ENCODE data around the gene VGF.

- TF ChIP-seq FOXM1 (IDR thresholded peaks at IDR 0.05; ENCODE audit: borderline replicate concordance) (no peak), BHLHE40 (IDR thresholded peaks at IDR 0.05; ENCODE audit: borderline replicate concordance) (no peak), ZNF384 (IDR thresholded peaks at IDR 0.05) (no peak), FOXA1 (IDR thresholded peaks at IDR 0.05) (no peak), TARDBP (IDR thresholded peaks at IDR 0.05) (no peak), SP1 (IDR thresholded peaks at IDR 0.05) (no peak), CTBP1 (IDR thresholded peaks at IDR 0.05; ENCODE audit: borderline replicate concordance) (no peak), HDGF (IDR thresholded peaks at IDR 0.05; ENCODE audit: borderline replicate concordance) (no peak), NFRKB (IDR thresholded peaks at IDR 0.05) (no peak), ELF4 (IDR thresholded peaks at IDR 0.05) (no peak)
Measured at GRCh38 chr7:101138213-101138870, 27.0 kb downstream of the VGF start.

Measured in HEK293T (cell line).